ENCODE measurements around the gene DCLRE1A.
A peak's percentile ranks its signal among the peaks of the same experiment; 100 is the strongest.

Gene DCLRE1A

DNA sequence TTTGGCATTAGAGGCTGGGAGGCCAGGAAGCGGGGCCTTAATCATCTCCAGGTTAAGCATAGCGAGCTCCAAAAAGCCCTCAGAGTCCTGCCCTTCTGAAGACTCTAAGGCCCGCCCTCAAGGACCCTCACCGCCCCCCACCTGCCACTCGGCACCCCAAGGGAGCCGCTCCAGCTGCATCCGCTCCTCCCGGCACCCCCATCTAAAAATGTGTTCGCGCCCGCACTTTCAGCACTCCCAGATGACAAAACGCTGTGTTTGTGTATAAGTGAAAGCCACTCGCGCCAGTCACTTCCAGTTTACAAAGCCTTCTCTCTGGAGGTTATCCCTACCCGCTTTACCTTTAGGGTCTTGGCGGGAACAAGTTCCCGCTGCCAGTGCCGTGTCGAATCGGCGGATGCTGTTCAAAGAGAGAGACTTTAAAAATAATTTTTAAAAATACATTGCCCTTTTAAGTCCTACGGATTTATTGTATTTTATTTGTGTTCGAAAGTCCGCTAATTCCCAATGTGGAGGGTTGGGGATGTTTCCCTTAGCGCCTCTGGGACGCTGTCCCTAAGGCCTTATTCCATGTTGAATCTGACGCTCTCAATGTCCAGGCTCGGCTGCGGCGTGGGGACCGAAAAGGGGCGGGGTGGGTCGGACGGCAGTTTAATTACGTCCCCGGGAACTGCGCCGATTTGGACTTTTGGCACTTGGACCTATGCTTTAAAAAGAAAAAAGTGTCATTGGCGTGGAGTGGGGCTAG lies at the start of gene DCLRE1A, which contains the start of gene NHLRC2:
Gene DCLRE1A (minus strand): TSS at position 70 of the 748 bp plus-strand sequence. CDS start 900 bp downstream, outside the sequence.
Gene NHLRC2 (plus strand): TSS at position 649 of the 748 bp plus-strand sequence. CDS start 212 bp downstream, outside the sequence.
- peak in 53 of 56 donors; percentile 13 to 85 (median 66) for DNase-seq

GRCh38 chr10:113899952-113900598 lies 46.2 kb upstream of the DCLRE1A start:
- no peak for DNase-seq

GRCh38 chr10:113897693-113898618 lies 44.1 kb upstream of the DCLRE1A start:
- peak in 7 of 56 donors; percentile 1 to 27 (median 5) for DNase-seq

DNA sequence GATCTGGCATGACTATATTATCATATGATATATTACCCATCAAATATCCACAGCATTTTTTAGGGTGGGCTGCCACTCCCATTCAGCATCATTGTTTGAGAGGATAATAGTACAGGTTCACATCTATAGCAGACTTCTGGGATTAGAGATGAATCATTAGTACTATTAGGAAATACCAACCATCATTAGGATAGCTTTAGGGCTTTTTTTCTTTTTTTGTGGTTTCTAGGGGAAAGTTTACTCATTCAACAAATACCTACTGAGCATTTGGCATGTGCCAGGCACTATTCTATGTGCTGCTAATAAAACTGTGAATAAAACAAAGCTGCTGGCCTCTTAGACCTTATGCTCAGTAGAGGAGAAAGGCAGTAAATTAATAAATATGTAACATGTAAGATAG lies 41.1 kb upstream of the DCLRE1A start:
- no peak for DNase-seq

DNA sequence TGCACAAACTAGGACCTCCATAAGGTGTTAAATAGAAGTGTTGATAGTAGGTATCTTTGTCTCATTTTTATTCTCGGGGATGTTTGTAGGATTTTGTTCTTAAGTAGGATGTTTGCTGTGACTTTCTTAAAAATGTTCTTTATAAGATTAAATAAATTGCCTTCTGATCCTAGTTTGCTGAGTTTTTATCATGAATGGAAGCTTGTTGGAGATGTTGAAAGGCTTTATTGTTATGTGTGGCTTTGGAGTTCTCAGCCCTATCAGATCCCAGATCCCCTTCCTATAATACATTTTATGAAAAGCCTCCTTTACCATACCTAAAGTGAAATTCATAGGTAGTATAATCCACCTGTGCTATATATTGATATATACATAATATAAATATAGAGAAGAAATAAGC lies 40.7 kb upstream of the DCLRE1A start:
- no peak for DNase-seq

GRCh38 chr10:113893570-113893969 lies 39.7 kb upstream of the DCLRE1A start:
- no peak for DNase-seq

DNA sequence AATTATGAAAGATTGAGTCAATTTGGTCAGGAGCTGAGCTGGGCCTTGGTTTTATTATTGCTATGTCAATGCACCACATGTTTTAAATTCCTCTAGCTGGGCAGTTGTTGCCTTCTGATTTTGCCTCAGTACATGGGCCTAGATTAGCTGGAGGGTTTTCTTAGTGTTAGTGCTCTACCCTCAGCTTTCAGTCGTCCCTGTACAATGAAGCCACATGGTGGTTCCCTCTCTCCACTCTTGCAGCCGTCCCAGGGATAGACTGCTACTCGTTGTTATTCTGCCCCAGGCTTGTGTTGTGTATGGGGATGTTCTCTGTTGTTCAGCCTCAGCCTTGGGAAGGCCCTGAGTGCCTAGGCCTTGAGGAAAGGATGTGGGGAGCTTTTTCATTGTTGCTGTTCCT lies 37.6 kb upstream of the DCLRE1A start:
- DNase-seq: peak in 18 of 56 donors; percentile 4 to 48 (median 15)

DNA sequence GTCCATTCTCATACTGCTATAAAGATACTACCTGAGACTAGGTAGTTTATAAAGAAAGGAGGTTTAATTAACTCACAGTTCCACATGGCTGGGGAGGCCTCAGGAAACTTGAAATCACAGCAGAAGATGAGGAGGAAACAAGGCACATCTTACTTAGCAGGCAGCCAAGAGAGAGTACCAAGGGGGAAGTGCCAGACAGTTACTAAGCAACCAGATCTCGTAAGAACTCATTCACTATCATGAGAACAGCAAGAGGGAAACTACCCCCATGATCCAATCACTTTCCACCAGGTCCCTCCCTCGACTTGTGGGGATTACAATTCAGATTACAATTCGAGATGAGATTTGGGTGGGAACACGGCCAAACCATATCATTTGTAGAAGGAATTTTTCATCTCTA lies 36.9 kb upstream of the DCLRE1A start:
- no peak for DNase-seq

GRCh38 chr10:113889911-113890310 lies 36.0 kb upstream of the DCLRE1A start:
- no peak for DNase-seq

- no peak for DNase-seq
These were observed 28.4 kb upstream of the DCLRE1A start for GRCh38 chr10:113882240-113882639.

DNA sequence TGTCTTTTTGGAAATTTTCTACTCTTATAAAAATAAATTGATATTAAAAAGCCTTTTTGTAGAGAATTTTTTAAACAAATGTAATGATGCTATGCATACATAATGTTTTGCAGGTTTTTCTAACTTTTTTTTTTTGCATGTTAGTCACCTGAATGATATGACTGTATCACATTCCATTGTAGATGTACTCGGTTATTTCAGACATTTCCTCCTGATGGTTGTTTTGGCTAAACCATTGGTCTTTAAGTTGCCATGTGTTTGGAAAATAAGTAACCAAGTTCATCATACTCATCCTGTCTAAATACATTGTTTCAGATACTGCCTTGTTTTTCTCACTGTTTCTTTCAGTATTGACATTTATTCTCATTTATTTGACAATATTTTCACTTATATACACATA lies 26.4 kb upstream of the DCLRE1A start:
- no peak for DNase-seq

DNA sequence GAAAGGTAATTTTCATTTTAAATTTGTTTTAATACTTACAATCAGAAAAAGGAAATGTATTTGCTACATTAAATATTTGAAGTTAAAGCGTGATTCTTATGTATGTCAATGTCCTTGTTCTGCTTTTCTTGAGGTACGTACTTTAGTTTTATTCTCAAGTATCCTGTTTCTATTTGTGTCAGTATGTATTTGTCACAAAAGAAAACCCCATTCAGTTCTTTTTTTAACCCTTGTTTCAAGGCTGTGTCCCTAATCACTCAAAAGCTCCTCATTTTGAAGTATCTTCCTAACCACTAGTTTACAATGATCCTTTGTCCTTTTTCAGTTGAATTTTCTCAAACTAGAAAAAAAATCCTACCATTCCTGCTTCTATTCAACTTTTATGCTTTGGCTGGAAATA lies 25.8 kb upstream of the DCLRE1A start:
- DNase-seq: no peak

- no peak for DNase-seq
These were observed 22.6 kb upstream of the DCLRE1A start for GRCh38 chr10:113876461-113876860.

DNA sequence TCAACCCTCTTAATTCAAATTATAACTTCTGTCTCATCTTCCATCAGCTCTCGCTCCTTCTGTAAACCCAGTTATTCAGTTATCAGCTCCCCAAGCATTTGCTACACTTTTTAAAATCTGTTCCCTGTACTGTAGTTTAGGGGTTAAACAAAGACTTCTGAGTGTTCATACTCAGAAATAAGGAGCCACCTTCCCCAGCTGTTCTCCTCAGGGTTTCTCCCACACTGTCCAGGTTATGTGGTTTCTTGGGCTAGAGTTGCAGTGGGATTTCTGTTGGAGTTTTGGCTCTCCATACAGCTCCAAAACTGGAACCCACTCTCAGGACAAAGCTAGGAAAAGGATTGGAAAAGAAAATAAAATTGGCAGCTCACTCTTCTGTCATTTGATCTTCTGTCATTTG lies 21.3 kb upstream of the DCLRE1A start:
- no peak for DNase-seq

GRCh38 chr10:113872139-113873030 lies 18.5 kb upstream of the DCLRE1A start:
- DNase-seq: no peak

DNA sequence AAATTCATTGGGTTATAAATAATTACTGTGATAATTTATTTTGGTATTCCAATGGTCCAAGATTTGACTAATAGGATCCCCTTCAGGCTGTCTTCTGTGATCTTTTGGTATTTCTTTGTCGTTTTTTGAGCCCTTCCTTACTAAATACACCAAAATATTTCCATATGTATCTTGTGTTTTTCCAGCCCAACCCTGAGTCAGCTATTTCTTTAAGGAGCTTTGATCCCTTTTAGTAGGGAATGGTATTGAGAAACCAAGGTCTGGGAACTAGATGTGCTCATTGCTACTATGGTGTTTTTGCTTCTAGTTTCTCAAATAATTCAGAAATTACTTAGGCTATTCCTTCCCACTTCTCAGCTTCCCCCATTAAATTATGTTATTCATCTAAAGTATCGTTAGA lies 15.9 kb upstream of the DCLRE1A start:
- no peak for DNase-seq

DNA sequence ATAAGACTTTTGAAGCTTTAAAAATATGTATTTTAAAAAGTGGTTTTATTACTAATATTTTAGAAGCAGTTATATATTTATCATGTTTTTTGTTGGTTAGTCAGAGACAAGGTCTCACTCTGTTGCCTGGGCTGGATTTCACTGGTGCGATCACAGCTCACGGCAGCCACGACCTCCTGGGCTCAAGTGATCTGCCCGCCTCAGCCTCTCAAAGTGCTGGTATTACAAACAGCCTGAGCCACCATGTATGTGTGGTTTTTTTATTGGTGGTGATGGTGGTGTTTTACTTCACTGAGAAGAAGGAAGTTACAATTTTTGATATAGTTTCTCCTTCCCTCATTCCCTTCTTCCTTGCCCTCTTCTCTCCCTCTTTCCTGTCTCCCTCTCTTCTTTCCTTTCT lies 14.0 kb upstream of the DCLRE1A start:
- no peak for DNase-seq

DNA sequence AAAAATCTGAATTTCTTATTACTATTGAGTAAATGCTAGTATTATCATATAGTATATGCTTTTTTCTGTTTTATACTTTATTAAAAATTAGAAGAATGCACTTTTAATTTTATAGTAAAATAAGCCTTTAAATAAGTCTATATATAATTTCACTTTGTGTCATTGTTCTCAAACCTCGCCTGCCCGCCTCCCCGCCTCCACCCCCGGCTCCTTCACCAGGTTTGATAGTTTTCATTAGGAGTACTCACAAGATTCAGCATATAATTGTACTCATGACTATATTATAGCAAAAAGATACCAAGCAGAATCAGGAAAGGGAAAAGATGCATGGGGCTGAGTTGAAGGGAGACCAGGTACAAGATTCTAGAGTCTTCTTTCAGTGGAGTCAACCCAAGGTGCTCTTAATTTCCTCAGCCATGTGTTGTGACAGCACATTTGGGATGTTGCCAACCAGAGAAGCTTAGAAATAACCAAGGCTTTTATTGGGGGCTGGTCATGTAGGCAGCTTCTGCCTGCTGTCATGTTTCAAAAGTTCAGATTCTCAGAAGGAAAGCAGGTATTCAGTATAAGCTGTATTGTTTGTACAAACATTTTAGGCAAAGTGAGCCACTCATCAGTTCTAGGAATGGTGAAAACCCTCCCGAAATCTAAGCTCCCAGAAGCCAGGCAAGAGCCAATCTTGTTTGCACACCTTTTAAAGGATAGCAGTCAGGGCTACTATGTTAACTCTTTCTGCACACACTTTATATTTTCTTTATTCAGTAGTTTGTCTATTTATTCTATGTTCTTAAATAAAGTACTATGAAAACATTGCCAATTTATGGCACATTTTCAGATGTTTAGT lies 12.9 kb upstream of the DCLRE1A start:
- DNase-seq: peak in 22 of 56 donors; percentile 1 to 66 (median 28)

- no peak for DNase-seq
These were observed 12.0 kb upstream of the DCLRE1A start for GRCh38 chr10:113865901-113866300.

- no peak for DNase-seq
These were observed 5.4 kb upstream of the DCLRE1A start for GRCh38 chr10:113859261-113859660.
